Keratinocyte (primary cell): Measurements from ENCODE around the gene VSIG4.

Experiments
- EZH2 ChIP-seq: IDR thresholded peaks from one replicate; pipeline ENCODE4 v1.6.1; 2012; ENCODE audit warnings: inconsistent platforms, mild to moderate bottlenecking, low read length, moderate library complexity
- TF ChIP-seq, protein P1 (sequence below), 3 experiments: IDR thresholded peaks in 1 of 3; conservative IDR thresholded peaks in 1 of 3; optimal IDR thresholded peaks in 1 of 3; 2 replicates in 2 of 3; 3 replicates in 1 of 3; pipeline versions ENCODE3 to v1.5.1; 2011; ENCODE audit warnings: low read length in 3 of 3, mild to moderate bottlenecking in 3 of 3, moderate library complexity in 2 of 3, control low read depth in 1 of 3, inconsistent platforms in 1 of 3; ENCODE audit not compliant: insufficient read depth in 2 of 3; ENCODE audit errors: extremely low read depth in 1 of 3

DNA sequence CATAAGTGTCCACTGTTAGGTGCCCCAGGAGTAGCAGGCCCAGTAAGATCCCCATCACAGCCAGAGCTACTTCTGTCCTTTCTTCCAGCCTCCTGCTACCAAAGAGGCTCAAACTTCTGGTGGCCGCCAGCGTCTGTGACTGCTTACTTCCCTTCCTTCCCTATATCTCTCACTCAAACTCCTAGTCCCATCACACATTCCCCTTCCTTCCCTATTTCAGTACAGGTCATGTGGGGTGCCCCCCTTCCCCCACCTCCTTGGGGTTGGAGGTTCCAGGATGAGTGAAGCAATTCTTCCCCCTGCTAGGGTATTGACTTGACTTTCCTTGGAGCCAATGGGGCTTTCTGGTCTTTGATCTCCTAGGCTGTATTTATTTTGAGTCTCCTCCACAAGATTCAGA, at the start of gene VSIG4:
- TF ChIP-seq, protein P1, sequence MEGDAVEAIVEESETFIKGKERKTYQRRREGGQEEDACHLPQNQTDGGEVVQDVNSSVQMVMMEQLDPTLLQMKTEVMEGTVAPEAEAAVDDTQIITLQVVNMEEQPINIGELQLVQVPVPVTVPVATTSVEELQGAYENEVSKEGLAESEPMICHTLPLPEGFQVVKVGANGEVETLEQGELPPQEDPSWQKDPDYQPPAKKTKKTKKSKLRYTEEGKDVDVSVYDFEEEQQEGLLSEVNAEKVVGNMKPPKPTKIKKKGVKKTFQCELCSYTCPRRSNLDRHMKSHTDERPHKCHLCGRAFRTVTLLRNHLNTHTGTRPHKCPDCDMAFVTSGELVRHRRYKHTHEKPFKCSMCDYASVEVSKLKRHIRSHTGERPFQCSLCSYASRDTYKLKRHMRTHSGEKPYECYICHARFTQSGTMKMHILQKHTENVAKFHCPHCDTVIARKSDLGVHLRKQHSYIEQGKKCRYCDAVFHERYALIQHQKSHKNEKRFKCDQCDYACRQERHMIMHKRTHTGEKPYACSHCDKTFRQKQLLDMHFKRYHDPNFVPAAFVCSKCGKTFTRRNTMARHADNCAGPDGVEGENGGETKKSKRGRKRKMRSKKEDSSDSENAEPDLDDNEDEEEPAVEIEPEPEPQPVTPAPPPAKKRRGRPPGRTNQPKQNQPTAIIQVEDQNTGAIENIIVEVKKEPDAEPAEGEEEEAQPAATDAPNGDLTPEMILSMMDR (optimal IDR thresholded peaks at IDR 0.05 in 1 of 3, IDR thresholded peaks at IDR 0.05 in 1 of 3, conservative IDR thresholded peaks at IDR 0.05 in 1 of 3; ENCODE audit: extremely low read depth in 1 of 3, insufficient read depth in 2 of 3, low read length in 3 of 3): no peak
- TF ChIP-seq EZH2: no peak
